H1 (cell line): Measurements from ENCODE around the gene IDH3A. TPM values are rescaled to one million over a fixed set of nuclear protein-coding genes. Genes with fewer than 3 reads are reported as not detected.

Experiments
- CTCF ChIA-PET: fragments of 300-600 bp; sonication (Branson Sonifier 250); formaldehyde crosslinking; loops from one replicate; lab custom pipeline; 2021; ENCODE audit not compliant: partially characterized antibody; lab: Charles Lee
- POLR2A ChIA-PET: fragments of 300-600 bp; sonication (Branson Sonifier 250); formaldehyde crosslinking; loops from one replicate; lab custom pipeline; 2021; ENCODE audit warnings: inconsistent platforms; ENCODE audit not compliant: partially characterized antibody; lab: Charles Lee
- DNase-seq, 2 experiments: peaks; one replicate each; pipeline versions ENCODE4 v3.0.0 to v3.0.0-alpha.2; 2010 to 2022; ENCODE audit warnings: low spot score in 2 of 2, low read depth in 1 of 2, mixed read lengths in 1 of 2
- FAIRE-seq: peaks from 2 replicates; lab custom pipeline; 2011; peaks lifted over from hg19 to GRCh38; lab: Jason Lieb, UNC
- H2AFZ ChIP-seq: 2 replicates; pipeline ENCODE4 v1.8.1; 2012; ENCODE audit warnings: low read length, inconsistent platforms
- H2AK5ac ChIP-seq: 2 replicates; pipeline ENCODE4 v1.6.1; 2013; ENCODE audit warnings: low read depth, low read length
- H2BK120ac ChIP-seq: replicated peaks from 2 replicates; pipeline ENCODE3; 2013; ENCODE audit warnings: low read depth, low read length, inconsistent platforms
- H2BK12ac ChIP-seq: 2 replicates; pipeline ENCODE4 v1.6.1; 2013; ENCODE audit warnings: low read depth, low read length
- H2BK15ac ChIP-seq: 2 replicates; pipeline ENCODE4 v1.6.1; 2013; ENCODE audit warnings: low read length
- H2BK20ac ChIP-seq: 2 replicates; pipeline ENCODE4 v1.6.1; 2013; ENCODE audit warnings: low read length
- H2BK5ac ChIP-seq: 2 replicates; pipeline ENCODE4 v1.6.1; 2013; ENCODE audit warnings: low read depth, low read length
- H3K14ac ChIP-seq: 2 replicates; pipeline ENCODE4 v1.6.1; 2013; ENCODE audit warnings: inconsistent platforms; ENCODE audit not compliant: insufficient read length
- H3K18ac ChIP-seq: 2 replicates; pipeline ENCODE4 v1.6.1; 2013; ENCODE audit warnings: low read length; ENCODE audit errors: extremely low read depth
- H3K23ac ChIP-seq: 2 replicates; pipeline ENCODE4 v1.6.1; 2013; ENCODE audit warnings: inconsistent platforms; ENCODE audit not compliant: insufficient read length
- H3K23me2 ChIP-seq: 2 replicates; pipeline ENCODE4 v1.6.1; 2013; ENCODE audit warnings: low read depth, low read length
- H3K27ac ChIP-seq: 2 replicates; pipeline ENCODE4 v1.6.1; 2011; ENCODE audit warnings: low read depth, low read length, inconsistent platforms
- H3K27me3 ChIP-seq, 4 experiments: replicated peaks in 1 of 4; 1 replicate in 1 of 4; 2 replicates in 3 of 4; pipeline versions ENCODE4 v1.6.1 to v1.8.1; 2011 to 2013; ENCODE audit warnings: low read length in 3 of 4, mild to moderate bottlenecking in 3 of 4, inconsistent platforms in 2 of 4, mixed read lengths in 2 of 4, moderate library complexity in 1 of 4; ENCODE audit not compliant: control insufficient read depth in 3 of 4, insufficient read depth in 3 of 4; ENCODE audit errors: extremely low read depth in 1 of 4
- H3K36me3 ChIP-seq, 4 experiments: 2 replicates each; pipeline versions ENCODE4 v1.6.1 to v1.8.1; 2011 to 2013; ENCODE audit warnings: mild to moderate bottlenecking in 4 of 4, low read length in 3 of 4, moderate library complexity in 2 of 4, control low read depth in 1 of 4, inconsistent platforms in 1 of 4; ENCODE audit not compliant: insufficient read depth in 4 of 4, control insufficient read depth in 2 of 4
- H3K4ac ChIP-seq: replicated peaks from 2 replicates; pipeline ENCODE3; 2013; ENCODE audit warnings: low read length, low read depth, mixed read lengths, inconsistent platforms; ENCODE audit not compliant: insufficient read length
- H3K4me1 ChIP-seq, 4 experiments: replicated peaks in 1 of 4; 1 replicate in 1 of 4; 2 replicates in 3 of 4; pipeline versions ENCODE4 v1.6.1 to v1.8.1; 2011 to 2013; ENCODE audit warnings: low read length in 3 of 4, inconsistent platforms in 2 of 4, mixed read lengths in 1 of 4; ENCODE audit not compliant: insufficient read depth in 4 of 4, control insufficient read depth in 3 of 4
- H3K4me2 ChIP-seq, 2 experiments: 2 replicates each; pipeline versions ENCODE4 v1.6.1 to v1.8.1; 2011 to 2013; ENCODE audit warnings: low read depth in 2 of 2, low read length in 2 of 2, control low read depth in 1 of 2, inconsistent platforms in 1 of 2, mild to moderate bottlenecking in 1 of 2; ENCODE audit not compliant: insufficient read depth in 1 of 2
- H3K4me3 ChIP-seq, 4 experiments: fragments of 200-600, 300-600 bp in 1 of 4; sonication (generic), shearing (Covaris generic), sonication (Bioruptor Twin) in 1 of 4; 2 replicates each; pipeline versions ENCODE4 v1.5.1 to v1.8.1; 2011 to 2016; ENCODE audit warnings: low read length in 4 of 4, low read depth in 3 of 4, control low read depth in 2 of 4, inconsistent platforms in 2 of 4, mild to moderate bottlenecking in 2 of 4, mixed read lengths in 1 of 4, moderate library complexity in 1 of 4; ENCODE audit not compliant: insufficient read depth in 2 of 4; ENCODE audit errors: extremely low read depth in 1 of 4
- H3K56ac ChIP-seq: replicated peaks from 2 replicates; pipeline ENCODE3; 2013; ENCODE audit warnings: low read depth, mild to moderate bottlenecking, mixed read lengths, low read length, inconsistent platforms; ENCODE audit not compliant: insufficient read length
- H3K79me1 ChIP-seq: 2 replicates; pipeline ENCODE4 v1.6.1; 2013; ENCODE audit warnings: low read depth, low read length, control low read depth
- H3K79me2 ChIP-seq, 2 experiments: 2 replicates each; pipeline versions ENCODE4 v1.6.1 to v1.8.1; 2012 to 2013; ENCODE audit warnings: low read length in 2 of 2, mild to moderate bottlenecking in 2 of 2, inconsistent platforms in 1 of 2; ENCODE audit not compliant: insufficient read depth in 2 of 2, control insufficient read depth in 1 of 2
- H3K9ac ChIP-seq, 4 experiments: replicated peaks in 1 of 4; 1 replicate in 1 of 4; 2 replicates in 3 of 4; pipeline versions ENCODE4 v1.6.1 to v1.8.1; 2011 to 2013; ENCODE audit warnings: low read depth in 3 of 4, low read length in 3 of 4, control low read depth in 2 of 4, mild to moderate bottlenecking in 2 of 4, moderate library complexity in 2 of 4, inconsistent platforms in 1 of 4; ENCODE audit errors: extremely low read depth in 1 of 4
- H3K9me3 ChIP-seq, 2 experiments: 2 replicates each; pipeline versions ENCODE4 v1.6.1 to v1.8.1; 2012 to 2013; ENCODE audit warnings: mild to moderate bottlenecking in 2 of 2, moderate library complexity in 2 of 2, control low read depth in 1 of 2, inconsistent platforms in 1 of 2, low read depth in 1 of 2, low read length in 1 of 2, mixed read lengths in 1 of 2; ENCODE audit not compliant: insufficient read depth in 2 of 2
- H4K20me1 ChIP-seq, 2 experiments: replicated peaks in 1 of 2; 2 replicates each; pipeline versions ENCODE3 to v1.8.1; 2011 to 2013; ENCODE audit warnings: inconsistent platforms in 2 of 2, low read length in 2 of 2, mild to moderate bottlenecking in 1 of 2; ENCODE audit not compliant: insufficient read depth in 2 of 2, control insufficient read depth in 1 of 2
- H4K5ac ChIP-seq: 2 replicates; pipeline ENCODE4 v1.6.1; 2013; ENCODE audit warnings: low read length, low read depth, mixed read lengths, inconsistent platforms; ENCODE audit not compliant: insufficient read length
- H4K8ac ChIP-seq: 2 replicates; pipeline ENCODE4 v1.8.0; 2013; ENCODE audit warnings: mild to moderate bottlenecking, moderate library complexity, low read length, inconsistent platforms; ENCODE audit not compliant: insufficient read depth; ENCODE audit errors: extremely low read depth
- H4K91ac ChIP-seq: replicated peaks from 2 replicates; pipeline ENCODE3; 2013; ENCODE audit warnings: low read length, mixed read lengths, inconsistent platforms; ENCODE audit not compliant: insufficient read length
- BRCA1 ChIP-seq: IDR thresholded peaks from 2 replicates; pipeline ENCODE4 v1.6.1; 2012; ENCODE audit warnings: low read depth, low read length, improper control_type of control experiment
- CHD2 ChIP-seq: IDR thresholded peaks from 2 replicates; pipeline ENCODE4 v1.6.1; 2012; ENCODE audit warnings: low read length, improper control_type of control experiment
- HDAC2 ChIP-seq, 2 experiments: fragments of 300-600 bp in 1 of 2; sonication (generic) in 1 of 2; IDR thresholded peaks; 2 replicates each; pipeline ENCODE4 v1.6.1; 2011 to 2012; ENCODE audit warnings: low read depth in 2 of 2, low read length in 2 of 2, mild to moderate bottlenecking in 2 of 2, moderate library complexity in 2 of 2, borderline replicate concordance in 1 of 2, inconsistent platforms in 1 of 2
- RAD21 ChIP-seq, 2 experiments: IDR thresholded peaks in 1 of 2; conservative IDR thresholded peaks in 1 of 2; 2 replicates each; pipeline ENCODE4 v1.6.1; 2011; ENCODE audit warnings: low read depth in 2 of 2, low read length in 2 of 2, improper control_type of control experiment in 1 of 2, inconsistent platforms in 1 of 2, mild to moderate bottlenecking in 1 of 2, moderate library complexity in 1 of 2
- SRF ChIP-seq: IDR thresholded peaks from 2 replicates; pipeline ENCODE4 v1.6.1; 2011; ENCODE audit warnings: mild to moderate bottlenecking, low read depth, low read length, moderate library complexity
- polyA plus RNA-seq, 7 experiments: library from polyadenylated mRNA; depleted of rRNA in 3 of 7; stranded (reverse) in 5 of 7; unstranded in 2 of 7; fragments of >200 nt in 5 of 7; fragments of 200-250 nt in 2 of 7; gene quantifications; 1 replicate in 5 of 7; 2 replicates in 1 of 7; 4 replicates in 1 of 7; pipeline versions ENCODE4 v1.2.1 to v1.2.3, GENCODE V29; 2011 to 2013; ENCODE audit warnings: missing spikeins in 2 of 7, mixed read lengths in 2 of 7
- total RNA-seq: library from RNA; stranded (reverse); fragmentation: NEBNext Ultra II Directional; extraction: Animal tissue kit (Norgen Biotek cat#: 25700); gene quantifications from 2 replicates; pipeline ENCODE4 v1.2.1, GENCODE V29; 2021

Gene IDH3A
- total and polyA plus RNA-seq, 2 of the 8 experiments (the other 6 are each of a cell fraction or from before 2014, with no cell fraction given) = 23.4 to 36.8 TPM

GRCh38 chr15:78140292-78140691 is 8.9 kb upstream of the IDH3A start:
- CTCF ChIA-PET = interaction anchor here (1.5 to 2.9 kb wide), 5 partner anchors 13 to 101 kb away, joined by 5 to 17 read pairs (median 7); no protein-coding TSS in a partner anchor
- H2AFZ ChIP-seq = no peak overlapping the region
- no peak overlapping the region for H4K91ac ChIP-seq
- FAIRE-seq (no peak), DNase-seq (no peak)
- H3K4me3 ChIP-seq = no peak overlapping the region
- no peaks in the 10 kb centered on the region for H3K23me2 ChIP-seq
- H3K18ac ChIP-seq = no peak overlapping the region
- no peak overlapping the region for H3K23ac ChIP-seq
- H3K14ac ChIP-seq = no peak overlapping the region
- H2AK5ac ChIP-seq = no peak overlapping the region
- no peak for TF ChIP-seq CHD2
- no peak for TF ChIP-seq HDAC2 (IDR thresholded peaks at IDR 0.05; ENCODE audit: borderline replicate concordance in 1 of 2, low read depth in 2 of 2, low read length in 2 of 2)
- no peak for TF ChIP-seq RAD21 (IDR thresholded peaks at IDR 0.05 in 1 of 2, conservative IDR thresholded peaks at IDR 0.05 in 1 of 2; ENCODE audit: low read depth in 2 of 2, low read length in 2 of 2)
- TF ChIP-seq SRF = no peak
- no peak for TF ChIP-seq BRCA1
- H3K9me3 ChIP-seq = no peaks in the 10 kb centered on the region
- no peak overlapping the region for H3K4ac ChIP-seq
- H3K4me2 ChIP-seq = no peak overlapping the region
- H4K20me1 ChIP-seq = no peaks in the 10 kb centered on the region
- H3K9ac ChIP-seq = no peak overlapping the region
- no peak overlapping the region for H3K56ac ChIP-seq
- H2BK20ac ChIP-seq = no peak overlapping the region
- no peaks in the 10 kb centered on the region for H3K79me2 ChIP-seq
- no peak overlapping the region for H2BK120ac ChIP-seq
- H2BK15ac ChIP-seq = no peak overlapping the region
- no peak overlapping the region for H4K8ac ChIP-seq
- POLR2A ChIA-PET = interaction anchor here (0.6 to 1.2 kb wide), 2 partner anchors 9 to 20 kb away, joined by 3 read pairs; partner anchors contain the start of gene IDH3A
- H3K27ac ChIP-seq = no peak overlapping the region
- no peak overlapping the region for H2BK12ac ChIP-seq
- H2BK5ac ChIP-seq = no peak overlapping the region
- H4K5ac ChIP-seq = no peak overlapping the region
- no peaks in the 10 kb centered on the region for H3K36me3 ChIP-seq
- H3K79me1 ChIP-seq = no peaks in the 10 kb centered on the region
- H3K4me1 ChIP-seq = no peaks in the 10 kb centered on the region
- no peaks in the 10 kb centered on the region for H3K27me3 ChIP-seq
